Activated naive CD4-positive, alpha-beta T cell treated with anti-CD3 and anti-CD28 coated beads, Interleukin-2, amount 50 U/mL, for 24 hours (primary cell): Measurements from ENCODE around the gene DDX31.
A peak's percentile ranks its signal among the peaks of the same experiment; 100 is the strongest.

Experiments used
- H3K27ac Mint-ChIP-seq: one replicate; pipeline ENCODE4 v1.8.0; 2021; ENCODE audit warnings: mild to moderate bottlenecking, mixed read lengths
- H3K27me3 Mint-ChIP-seq: one replicate; pipeline ENCODE4 v1.8.0; 2021; ENCODE audit warnings: mixed read lengths
- H3K36me3 Mint-ChIP-seq: one replicate; pipeline ENCODE4 v1.8.0; 2021; ENCODE audit warnings: mixed read lengths
- H3K4me1 Mint-ChIP-seq: one replicate; pipeline ENCODE4 v1.8.0; 2021; ENCODE audit warnings: mixed read lengths
- H3K4me3 Mint-ChIP-seq: one replicate; pipeline ENCODE4 v1.8.0; 2021; ENCODE audit warnings: mild to moderate bottlenecking, mixed read lengths
- H3K9me3 Mint-ChIP-seq: one replicate; pipeline ENCODE4 v1.8.0; 2021; ENCODE audit warnings: mixed read lengths

Gene DDX31

DNA sequence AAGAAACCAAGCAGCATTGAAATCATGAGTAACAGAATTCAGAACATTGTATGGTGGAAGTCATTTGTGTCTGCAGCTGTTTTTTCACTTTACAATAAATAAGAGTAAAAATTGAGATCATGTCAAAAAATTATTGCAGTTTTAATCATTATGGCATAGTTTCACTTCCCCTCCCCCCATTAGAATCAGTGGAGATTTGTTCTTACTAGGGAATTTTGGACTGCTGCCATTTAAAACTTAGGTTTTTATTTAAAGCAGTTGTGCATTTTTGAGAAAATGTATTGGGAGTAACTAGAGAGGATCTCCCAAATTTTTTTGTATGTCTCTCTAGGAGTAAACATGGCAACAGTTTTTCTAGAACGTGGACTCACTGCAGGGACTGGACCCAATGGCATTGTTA is 20.9 kb upstream of the DDX31 start:
- Mint-ChIP-seq H3K36me3 (peaks cover 21% of the 10 kb centered on the region), H3K9me3 (no peaks in the 10 kb centered on the region), H3K27ac (no peak overlapping the region), H3K4me1 (peaks cover 6% of the 10 kb centered on the region), H3K4me3 (no peak overlapping the region), H3K27me3 (no peaks in the 10 kb centered on the region)

DNA sequence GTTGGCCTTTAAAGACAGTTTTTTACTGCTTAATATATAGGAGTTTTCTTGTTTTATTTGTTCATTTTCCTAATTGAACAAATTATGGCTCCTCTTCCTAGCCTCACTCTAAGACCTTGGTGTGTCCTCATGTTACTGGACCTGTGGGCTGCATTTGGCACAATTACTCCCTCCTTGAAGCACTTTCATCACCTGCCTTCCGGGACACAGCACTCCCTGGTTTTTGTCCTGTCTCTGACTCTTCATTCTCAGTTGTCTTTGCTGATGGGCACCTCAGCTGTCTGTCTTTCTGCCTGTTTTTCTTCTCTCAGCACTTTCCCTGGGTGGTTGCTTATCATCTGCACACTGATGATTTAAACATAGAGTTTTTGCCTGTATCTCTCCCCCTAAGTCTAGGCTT is 14.1 kb upstream of the DDX31 start:
- Mint-ChIP-seq H3K4me3 (no peak overlapping the region), H3K27me3 (no peaks in the 10 kb centered on the region), H3K9me3 (no peaks in the 10 kb centered on the region), H3K4me1 (peaks cover 23% of the 10 kb centered on the region), H3K36me3 (peaks cover 15% of the 10 kb centered on the region), H3K27ac (no peak overlapping the region)

DNA sequence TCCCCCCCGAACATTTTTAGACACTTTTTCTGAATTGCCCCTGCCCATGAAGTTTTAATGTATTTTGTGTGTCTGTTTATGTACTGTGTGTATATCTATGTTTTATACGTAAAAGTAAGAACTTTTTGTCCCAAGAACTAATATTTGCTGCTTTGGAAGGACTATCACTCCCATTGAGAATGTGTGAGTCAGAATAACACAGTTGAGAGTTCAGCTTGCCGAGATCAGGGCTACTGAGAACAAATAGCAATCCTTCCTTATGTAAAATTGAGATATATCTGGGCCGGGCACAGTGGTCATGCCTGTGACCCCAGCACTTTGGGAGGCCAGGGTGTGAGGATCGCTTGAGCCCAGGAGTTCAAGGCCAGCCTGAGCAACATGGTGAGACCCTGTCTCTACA is 11.8 kb upstream of the DDX31 start:
- no peak overlapping the region for H3K27ac Mint-ChIP-seq
- no peaks in the 10 kb centered on the region for H3K9me3 Mint-ChIP-seq
- no peak overlapping the region for H3K4me3 Mint-ChIP-seq
- peaks cover 12% of the 10 kb centered on the region for H3K36me3 Mint-ChIP-seq
- H3K4me1 Mint-ChIP-seq = peaks cover 34% of the 10 kb centered on the region
- H3K27me3 Mint-ChIP-seq = no peaks in the 10 kb centered on the region

DNA sequence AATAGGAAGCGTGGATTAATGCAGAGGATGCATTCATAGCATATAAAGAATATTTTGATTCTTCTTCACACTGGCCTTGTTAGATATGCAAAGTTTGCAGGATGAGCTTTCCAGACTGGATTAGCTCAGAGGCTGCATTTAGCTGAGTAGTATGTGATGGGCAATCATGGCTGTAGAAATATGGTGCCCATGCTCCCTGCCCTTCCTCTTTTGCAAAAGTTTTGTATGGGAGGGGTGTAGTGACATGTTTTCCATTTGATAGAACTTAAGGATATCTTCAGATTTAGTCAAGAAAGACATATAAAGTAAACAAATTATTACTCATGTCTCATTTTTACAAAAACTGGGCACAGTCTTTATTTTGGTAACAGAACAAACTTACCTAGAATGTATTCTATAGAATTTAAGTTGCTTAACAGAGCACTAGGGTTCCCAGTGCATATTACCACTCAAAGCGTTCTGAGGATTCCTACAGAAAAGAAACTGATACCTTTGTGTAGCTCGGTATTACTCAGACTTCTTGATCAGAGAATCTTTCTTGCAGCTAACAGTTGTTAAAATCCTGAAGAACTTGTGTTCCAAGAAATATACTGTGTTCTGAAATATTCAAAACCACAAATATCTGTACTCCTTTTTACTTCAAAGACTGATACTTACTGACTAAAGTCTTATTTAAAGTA is 10.3 kb upstream of the DDX31 start:
- H3K27me3 Mint-ChIP-seq = no peaks in the 10 kb centered on the region
- H3K36me3 Mint-ChIP-seq = peaks cover 12% of the 10 kb centered on the region
- no peaks in the 10 kb centered on the region for H3K9me3 Mint-ChIP-seq
- H3K27ac Mint-ChIP-seq = no peak overlapping the region
- H3K4me3 Mint-ChIP-seq = no peak overlapping the region
- H3K4me1 Mint-ChIP-seq = peaks cover 40% of the 10 kb centered on the region

DNA sequence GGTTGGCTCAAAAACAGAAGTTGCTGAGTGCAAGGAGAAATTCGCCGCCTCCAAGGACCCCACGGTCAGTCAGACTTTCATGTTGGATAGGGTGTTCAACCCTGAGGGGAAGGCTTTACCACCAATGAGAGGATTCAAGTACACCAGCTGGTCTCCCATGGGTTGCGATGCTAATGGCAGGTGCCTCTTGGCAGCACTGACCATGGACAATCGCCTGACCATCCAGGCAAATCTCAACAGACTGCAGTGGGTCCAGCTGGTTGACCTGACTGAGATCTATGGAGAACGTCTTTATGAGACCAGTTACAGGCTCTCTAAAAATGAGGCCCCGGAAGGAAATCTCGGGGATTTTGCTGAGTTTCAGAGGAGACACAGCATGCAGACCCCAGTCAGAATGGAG is 8.2 kb upstream of the DDX31 start:
- Mint-ChIP-seq H3K27me3 (no peaks in the 10 kb centered on the region), H3K9me3 (no peaks in the 10 kb centered on the region), H3K36me3 (peaks cover 9% of the 10 kb centered on the region), H3K4me1 (peaks cover 58% of the 10 kb centered on the region), H3K4me3 (no peak overlapping the region), H3K27ac (no peak overlapping the region)

DNA sequence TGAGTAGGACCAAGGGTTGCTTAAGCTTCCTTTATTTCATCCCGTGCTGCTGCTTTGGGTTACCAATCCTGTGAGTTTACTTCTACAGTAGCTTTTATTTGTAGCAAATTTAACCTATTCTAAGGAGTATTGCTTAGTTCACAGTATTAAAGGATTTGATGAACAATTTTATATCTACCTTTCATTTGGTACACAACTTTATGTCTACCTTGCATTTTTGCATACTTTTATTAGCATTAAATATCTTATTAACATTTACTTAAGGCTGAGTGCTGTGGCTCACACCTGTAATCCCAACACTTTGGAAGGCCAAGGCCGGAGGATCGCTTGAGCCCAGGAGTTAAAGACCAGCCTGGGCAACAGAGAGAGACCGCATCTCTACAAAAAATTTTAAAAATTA is 4.7 kb upstream of the DDX31 start:
- Mint-ChIP-seq H3K4me3 (no peak overlapping the region), H3K4me1 (peaks cover 59% of the 10 kb centered on the region), H3K36me3 (peaks cover 9% of the 10 kb centered on the region), H3K9me3 (no peaks in the 10 kb centered on the region), H3K27me3 (no peaks in the 10 kb centered on the region), H3K27ac (no peak overlapping the region)

DNA sequence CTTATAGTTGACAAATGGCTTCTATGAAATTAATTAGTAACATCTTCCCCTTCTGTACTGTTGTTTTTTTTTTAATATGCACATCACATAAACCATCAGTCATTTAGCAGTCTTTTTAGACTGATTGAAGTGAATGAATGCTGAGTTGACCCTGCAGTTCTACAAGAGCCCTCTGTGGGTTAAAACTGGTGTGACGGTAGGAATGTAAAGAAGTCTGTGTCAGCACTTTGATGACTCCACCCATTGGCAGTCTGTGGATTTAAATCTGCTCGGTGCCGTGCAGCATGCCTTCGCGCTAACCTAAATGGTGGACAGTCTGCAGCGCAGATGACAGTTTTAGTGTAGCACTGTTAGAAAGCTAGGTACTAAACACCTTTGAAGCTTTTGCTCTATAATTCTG is 3.6 kb upstream of the DDX31 start:
- Mint-ChIP-seq H3K4me3 (peak overlapping the region; percentile 19), H3K27me3 (no peaks in the 10 kb centered on the region), H3K36me3 (peaks cover 3% of the 10 kb centered on the region), H3K9me3 (no peaks in the 10 kb centered on the region), H3K27ac (peak overlapping the region; percentile 52), H3K4me1 (peaks cover 53% of the 10 kb centered on the region)

DNA sequence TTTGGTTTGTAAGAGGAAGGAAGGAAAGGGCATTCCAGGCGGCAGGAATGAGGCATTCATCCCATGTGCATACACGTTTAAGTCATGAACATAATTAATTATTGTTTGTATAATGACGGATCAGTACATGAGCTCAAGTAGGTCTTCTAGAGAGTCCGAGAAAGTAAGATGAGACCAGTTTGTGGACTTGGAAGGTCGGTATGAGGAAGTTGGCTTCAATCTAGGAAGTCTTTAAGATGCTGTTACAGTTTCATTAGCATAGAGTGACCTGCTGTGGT is 2.6 kb upstream of the DDX31 start:
- H3K36me3 Mint-ChIP-seq = peaks cover 5% of the 10 kb centered on the region
- H3K9me3 Mint-ChIP-seq = no peaks in the 10 kb centered on the region
- peak overlapping the region; percentile 95 for H3K4me3 Mint-ChIP-seq
- peaks cover 61% of the 10 kb centered on the region for H3K4me1 Mint-ChIP-seq
- peak overlapping the region; percentile 95 for H3K27ac Mint-ChIP-seq
- H3K27me3 Mint-ChIP-seq = no peaks in the 10 kb centered on the region

DNA sequence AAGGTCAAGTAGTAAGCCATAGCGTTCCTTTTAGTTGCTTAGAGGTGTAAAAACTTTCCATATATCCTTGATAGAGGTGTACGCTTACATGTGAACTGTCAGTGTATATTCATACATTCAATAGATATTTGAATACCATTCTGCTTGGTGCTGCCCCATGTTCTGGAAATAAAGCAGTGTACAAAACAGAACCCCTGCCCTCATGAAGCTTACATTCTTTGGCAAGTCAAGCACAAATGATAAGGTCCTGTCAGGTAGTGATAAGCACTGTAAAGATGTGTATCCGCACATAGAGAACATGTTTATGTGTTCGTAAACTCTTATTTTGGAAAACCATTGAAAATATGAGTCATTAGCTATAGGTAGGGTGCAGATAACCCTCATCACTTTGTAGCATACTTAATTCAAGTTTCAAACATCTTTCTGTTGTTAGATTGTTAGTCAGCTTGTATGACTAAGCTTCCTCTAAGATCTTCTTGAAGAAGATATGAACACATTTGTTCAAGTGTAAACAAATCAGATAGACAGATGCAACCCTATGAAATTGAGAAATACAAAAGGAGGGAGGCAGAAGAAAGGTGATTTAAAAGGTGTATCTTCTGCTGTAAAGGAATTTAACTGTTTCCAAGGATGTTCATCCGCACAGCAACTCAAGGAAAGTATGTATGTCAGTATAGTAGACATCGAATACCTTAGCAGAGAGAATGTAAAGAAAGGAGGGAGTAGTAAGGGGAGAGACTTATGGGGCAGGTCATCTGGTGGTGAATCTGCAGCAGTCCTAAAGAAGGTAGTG is 2.0 kb upstream of the DDX31 start:
- Mint-ChIP-seq H3K36me3 (peaks cover 5% of the 10 kb centered on the region), H3K4me1 (peaks cover 60% of the 10 kb centered on the region), H3K4me3 (peak overlapping the region; percentile 95), H3K27ac (peak overlapping the region; percentile 95), H3K27me3 (no peaks in the 10 kb centered on the region), H3K9me3 (no peaks in the 10 kb centered on the region)

DNA sequence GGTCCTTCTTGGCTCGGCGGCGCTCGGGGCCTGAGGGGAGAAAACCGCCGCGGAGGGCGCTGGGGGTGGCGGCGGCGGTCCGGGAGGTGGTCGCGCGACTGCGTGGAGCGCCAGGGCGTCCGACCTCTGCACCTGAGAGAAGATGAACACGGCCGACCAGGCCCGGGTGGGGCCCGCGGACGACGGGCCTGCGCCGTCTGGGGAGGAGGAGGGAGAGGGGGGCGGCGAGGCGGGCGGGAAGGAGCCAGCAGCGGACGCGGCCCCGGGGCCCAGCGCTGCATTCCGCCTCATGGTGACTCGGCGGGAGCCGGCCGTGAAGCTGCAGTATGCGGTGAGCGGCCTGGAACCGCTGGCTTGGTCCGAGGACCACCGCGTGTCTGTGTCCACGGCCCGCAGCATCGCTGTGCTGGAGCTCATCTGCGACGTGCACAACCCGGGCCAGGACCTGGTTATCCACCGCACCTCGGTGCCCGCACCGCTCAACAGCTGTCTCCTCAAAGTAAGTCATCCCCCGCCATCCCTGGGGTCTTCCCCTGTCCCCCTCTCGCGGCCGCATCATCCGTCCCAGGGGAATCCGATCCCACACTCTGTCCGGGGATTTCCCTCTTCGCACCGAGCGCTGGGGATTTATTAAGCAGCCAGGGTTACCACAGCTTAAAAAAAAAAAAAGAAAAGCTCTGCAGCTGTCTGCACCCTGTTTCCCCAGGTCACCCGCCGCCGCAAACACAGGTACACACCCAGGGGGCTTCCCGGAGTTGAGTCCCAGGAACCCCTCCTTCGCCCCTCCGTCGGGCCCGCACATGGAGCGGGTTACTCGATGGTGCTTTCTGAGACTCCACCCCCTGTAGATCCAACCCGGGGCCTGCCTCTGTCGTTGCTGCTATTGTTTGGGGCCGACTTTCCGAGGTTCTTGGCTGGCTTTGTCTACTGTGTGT is 941 bp upstream of the DDX31 start, which contains the start of gene GTF3C4:
Gene GTF3C4 (plus strand): TSS at position 8 of the 935 bp plus-strand sequence. CDS start 135 bp downstream, at position 143.
- Mint-ChIP-seq H3K36me3 (peaks cover 5% of the 10 kb centered on the region), H3K27me3 (no peaks in the 10 kb centered on the region), H3K9me3 (no peaks in the 10 kb centered on the region), H3K27ac (peak within 1 kb of the TSS; percentile 94), H3K4me3 (peak within 1 kb of the TSS; percentile 95), H3K4me1 (peaks cover 56% of the 10 kb centered on the region)

DNA sequence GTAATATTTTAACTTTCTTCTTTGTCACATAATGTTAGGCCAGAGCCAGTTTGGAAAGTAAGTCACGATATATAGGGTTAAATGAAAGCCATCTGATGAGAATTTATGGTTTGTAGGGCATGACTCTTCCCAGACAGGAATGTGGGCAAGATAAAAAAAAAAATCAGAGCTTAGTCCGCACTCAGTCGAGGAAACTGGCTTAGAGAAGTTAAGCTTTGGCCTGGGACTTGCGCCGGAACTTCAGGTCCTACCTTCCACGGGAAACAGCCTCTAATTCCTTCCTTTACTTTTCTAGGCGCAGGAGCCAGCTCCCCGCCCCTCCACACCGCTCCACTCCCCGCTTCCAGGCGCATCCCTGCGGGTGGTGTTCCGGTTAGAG is 475 bp downstream of the DDX31 start:
- Mint-ChIP-seq H3K9me3 (no peaks in the 10 kb centered on the region), H3K4me1 (peaks cover 46% of the 10 kb centered on the region), H3K27me3 (no peaks in the 10 kb centered on the region), H3K27ac (peak overlapping the region; percentile 92), H3K36me3 (peaks cover 5% of the 10 kb centered on the region), H3K4me3 (peak overlapping the region; percentile 95)

DNA sequence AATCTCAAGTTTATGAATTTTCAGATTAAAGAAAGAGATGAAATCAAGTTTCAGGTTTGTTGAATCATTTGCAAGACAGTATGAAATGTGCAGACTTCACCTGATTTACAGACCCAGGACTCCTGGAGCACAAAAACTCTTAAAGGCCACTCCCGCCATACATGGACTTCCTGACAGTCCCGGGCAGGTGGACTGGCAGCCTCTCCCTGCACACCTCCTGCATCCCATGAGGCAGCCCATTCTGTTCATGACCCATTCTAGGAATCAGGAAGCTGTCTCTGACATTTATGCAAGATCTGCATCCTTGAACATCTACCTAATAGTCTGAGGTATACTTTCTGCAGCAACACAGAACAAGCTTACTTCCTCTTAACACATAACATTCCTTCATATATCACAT is 5.9 kb downstream of the DDX31 start:
- peaks cover 10% of the 10 kb centered on the region for H3K36me3 Mint-ChIP-seq
- H3K9me3 Mint-ChIP-seq = no peaks in the 10 kb centered on the region
- no peaks in the 10 kb centered on the region for H3K27me3 Mint-ChIP-seq
- H3K4me3 Mint-ChIP-seq = no peak overlapping the region
- peaks cover 16% of the 10 kb centered on the region for H3K4me1 Mint-ChIP-seq
- no peak overlapping the region for H3K27ac Mint-ChIP-seq

DNA sequence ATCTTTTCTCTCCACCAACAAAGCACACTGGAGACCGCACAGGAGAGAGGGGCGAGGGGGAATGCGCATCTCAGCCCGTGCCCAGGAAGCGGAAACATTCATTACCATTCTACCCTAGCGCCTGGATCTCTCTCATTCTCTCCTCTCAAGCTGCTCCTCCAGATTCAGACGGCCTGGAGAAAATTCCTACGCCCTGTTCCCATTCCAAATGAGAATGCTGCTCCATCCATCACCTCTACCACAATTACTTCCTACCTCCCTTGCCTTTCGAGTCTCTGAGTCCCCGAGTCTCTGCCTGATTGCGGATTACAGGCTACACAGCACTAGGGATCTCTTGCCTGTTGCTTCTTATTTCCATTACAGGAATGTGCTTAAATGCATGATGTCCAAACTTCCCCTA is 6.7 kb downstream of the DDX31 start:
- no peak overlapping the region for H3K4me3 Mint-ChIP-seq
- H3K4me1 Mint-ChIP-seq = peaks cover 12% of the 10 kb centered on the region
- H3K27me3 Mint-ChIP-seq = no peaks in the 10 kb centered on the region
- H3K9me3 Mint-ChIP-seq = no peaks in the 10 kb centered on the region
- H3K27ac Mint-ChIP-seq = no peak overlapping the region
- H3K36me3 Mint-ChIP-seq = peaks cover 10% of the 10 kb centered on the region

DNA sequence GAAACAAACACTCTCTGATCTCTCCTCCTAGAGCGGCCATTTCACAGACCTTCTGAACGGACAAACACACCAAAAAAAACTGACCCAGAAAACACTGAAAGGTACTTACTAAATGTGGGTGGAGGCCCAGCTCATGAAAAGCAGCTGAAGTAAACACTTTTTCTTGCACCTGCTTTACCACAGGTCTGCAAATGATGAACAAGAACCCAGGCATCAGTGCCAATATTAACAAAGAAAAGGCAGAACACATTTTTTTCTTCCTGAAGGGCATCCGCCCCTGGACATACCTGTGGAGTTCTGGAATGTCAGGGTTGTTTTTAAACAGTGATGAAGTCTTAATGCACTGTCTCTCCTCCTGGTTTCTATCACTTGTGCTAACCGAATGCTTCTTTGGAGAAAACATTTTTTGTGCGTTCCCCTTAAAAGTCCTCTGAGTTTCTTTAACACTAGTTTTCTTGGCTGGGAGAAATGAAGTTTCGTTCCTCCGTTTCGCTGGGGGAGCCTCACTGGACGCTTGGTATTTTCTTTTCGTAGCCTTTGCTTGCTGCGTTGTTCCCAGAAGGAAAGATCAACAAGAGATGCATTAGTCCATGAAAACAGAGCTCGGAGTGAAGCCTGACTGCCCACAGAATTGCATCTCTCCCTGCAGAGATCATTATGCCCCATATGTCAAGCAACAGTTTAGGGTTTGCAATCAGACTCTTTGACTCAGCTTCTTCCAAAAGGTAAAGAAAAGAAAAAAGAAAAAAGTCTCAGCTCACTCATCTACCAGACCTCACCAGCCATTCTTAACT is 7.4 kb downstream of the DDX31 start:
- Mint-ChIP-seq H3K36me3 (peaks cover 9% of the 10 kb centered on the region), H3K9me3 (no peaks in the 10 kb centered on the region), H3K4me1 (peaks cover 5% of the 10 kb centered on the region), H3K27ac (no peak overlapping the region), H3K27me3 (no peaks in the 10 kb centered on the region), H3K4me3 (no peak overlapping the region)

DNA sequence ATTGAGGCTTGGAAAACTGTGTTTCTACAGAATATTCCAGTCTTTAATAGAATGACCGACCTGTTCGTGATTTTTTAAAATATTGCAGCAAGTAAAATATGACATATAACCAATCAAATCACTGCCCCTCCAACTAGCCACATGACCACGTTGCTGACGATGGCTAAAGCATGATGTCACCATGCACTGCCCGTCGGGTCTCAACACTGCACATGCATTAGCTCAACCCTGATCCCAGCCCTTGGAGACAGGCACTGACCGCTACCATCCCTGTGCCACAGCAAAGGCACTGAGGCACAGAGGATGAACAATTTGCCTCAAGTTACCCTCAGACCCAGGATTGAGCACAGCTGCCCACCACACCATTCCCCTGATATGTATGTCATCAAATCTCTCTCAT is 13.5 kb downstream of the DDX31 start:
- Mint-ChIP-seq H3K4me3 (no peak overlapping the region), H3K27ac (no peak overlapping the region), H3K9me3 (no peaks in the 10 kb centered on the region), H3K4me1 (peaks cover 4% of the 10 kb centered on the region), H3K36me3 (peaks cover 18% of the 10 kb centered on the region), H3K27me3 (no peaks in the 10 kb centered on the region)
